GM19324 (cell line): ENCODE results near the gene ZRANB3.

Experiments
- ATAC-seq: cut with Tn5 transposase; IDR thresholded peaks from one replicate; pipeline ENCODE4 v1.9.1; 2021; ENCODE audit warnings: mild to moderate bottlenecking, moderate library complexity; ENCODE audit not compliant: unreplicated experiment, low FRiP score

The ZRANB3 gene

GRCh38 chr2:135187270-135187669 is 343.7 kb downstream of the ZRANB3 start:
- ATAC-seq, result no peak

- no peak for ATAC-seq
Measured at GRCh38 chr2:135186054-135186453, 345.0 kb downstream of the ZRANB3 start.

- no peak for ATAC-seq
Measured at GRCh38 chr2:135183822-135184221, 347.2 kb downstream of the ZRANB3 start.

GRCh38 chr2:135182601-135183000 is 348.4 kb downstream of the ZRANB3 start:
- no peak for ATAC-seq

- ATAC-seq, result no peak
Measured at GRCh38 chr2:135182190-135182589, 348.8 kb downstream of the ZRANB3 start.

GRCh38 chr2:135179689-135180088 is 351.3 kb downstream of the ZRANB3 start:
- no peak for ATAC-seq

GRCh38 chr2:135175177-135175576 is 355.8 kb downstream of the ZRANB3 start:
- ATAC-seq, result no peak

GRCh38 chr2:135174810-135175093 is 356.3 kb downstream of the ZRANB3 start:
- no peak for ATAC-seq

- no peak for ATAC-seq
Measured at GRCh38 chr2:135174049-135174809, 356.8 kb downstream of the ZRANB3 start.

GRCh38 chr2:135169900-135170753 is 360.9 kb downstream of the ZRANB3 start:
- no peak for ATAC-seq

- no peak for ATAC-seq
Measured at GRCh38 chr2:135168204-135168856, 362.7 kb downstream of the ZRANB3 start.

GRCh38 chr2:135167273-135167672 is 363.7 kb downstream of the ZRANB3 start:
- ATAC-seq, result no peak

- ATAC-seq, result no peak
Measured at GRCh38 chr2:135164431-135164830, 366.6 kb downstream of the ZRANB3 start.

- ATAC-seq, result no peak
Measured at GRCh38 chr2:135163901-135164300, 367.1 kb downstream of the ZRANB3 start.

GRCh38 chr2:135163306-135163705 is 367.7 kb downstream of the ZRANB3 start:
- peak; percentile 72 for ATAC-seq

- ATAC-seq, result peak; percentile 19
Measured at GRCh38 chr2:135162786-135163185, 368.2 kb downstream of the ZRANB3 start.

GRCh38 chr2:135162377-135162776 is 368.6 kb downstream of the ZRANB3 start:
- no peak for ATAC-seq

GRCh38 chr2:135159191-135159590 is 371.8 kb downstream of the ZRANB3 start:
- no peak for ATAC-seq

- no peak for ATAC-seq
Measured at GRCh38 chr2:135157856-135158255, 373.2 kb downstream of the ZRANB3 start.

- ATAC-seq, result no peak
Measured at GRCh38 chr2:135154962-135155361, 376.1 kb downstream of the ZRANB3 start.

- no peak for ATAC-seq
Measured at GRCh38 chr2:135152361-135152760, 378.7 kb downstream of the ZRANB3 start.
